ENCODE measurements around the gene FAM184B.

GRCh38 chr4:17665852-17666251, 115.6 kb downstream of the FAM184B start:
- no peak for TF ChIP-seq CTCF (IDR thresholded peaks at IDR 0.05)
- TF ChIP-seq POLR2A (IDR thresholded peaks at IDR 0.05) = no peak
